ENCODE data around the gene TRPC4AP.
"Not testable (repeated sequence)": the region's sequence is repeated elsewhere in the genome, so short reads cannot be mapped to it uniquely, and the experiment has no call there.

TRPC4AP gene

DNA sequence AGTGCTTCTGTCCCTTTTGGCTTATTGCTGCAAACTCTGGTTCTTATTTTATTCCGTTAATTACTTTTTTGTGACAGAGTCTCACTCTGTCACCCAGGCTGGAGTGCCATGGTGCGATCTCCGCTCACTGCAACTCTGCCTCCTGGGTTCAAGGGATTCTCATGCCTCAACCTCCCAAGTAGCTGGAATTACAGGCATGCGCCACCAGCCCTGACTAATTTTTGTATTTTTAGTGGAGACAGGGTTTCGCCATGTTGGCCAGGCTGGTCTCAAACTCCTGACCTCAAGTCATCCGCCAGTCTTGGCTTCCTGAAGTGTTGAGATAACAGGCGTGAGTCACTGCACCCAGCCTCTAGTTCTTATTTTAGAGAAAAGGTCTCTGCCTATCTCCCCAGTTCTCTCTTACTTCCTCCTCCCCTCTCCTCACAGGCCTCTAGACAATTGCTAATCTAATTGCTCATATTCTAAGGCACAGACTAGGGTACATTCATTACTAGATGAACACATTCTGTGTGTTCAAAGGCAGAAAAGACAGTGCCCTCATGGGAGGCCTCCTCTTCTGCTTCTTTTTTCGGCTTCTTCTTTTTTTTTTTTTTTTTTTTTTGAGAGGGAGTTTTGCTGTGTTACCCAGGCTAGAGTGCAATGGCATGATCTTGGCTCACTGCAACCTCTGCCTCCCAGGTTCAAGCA lies 27.6 kb upstream of the TRPC4AP start:
- no peak for DNase-seq (ENCODE audit: low read depth)
- TF ChIP-seq, protein P1, sequence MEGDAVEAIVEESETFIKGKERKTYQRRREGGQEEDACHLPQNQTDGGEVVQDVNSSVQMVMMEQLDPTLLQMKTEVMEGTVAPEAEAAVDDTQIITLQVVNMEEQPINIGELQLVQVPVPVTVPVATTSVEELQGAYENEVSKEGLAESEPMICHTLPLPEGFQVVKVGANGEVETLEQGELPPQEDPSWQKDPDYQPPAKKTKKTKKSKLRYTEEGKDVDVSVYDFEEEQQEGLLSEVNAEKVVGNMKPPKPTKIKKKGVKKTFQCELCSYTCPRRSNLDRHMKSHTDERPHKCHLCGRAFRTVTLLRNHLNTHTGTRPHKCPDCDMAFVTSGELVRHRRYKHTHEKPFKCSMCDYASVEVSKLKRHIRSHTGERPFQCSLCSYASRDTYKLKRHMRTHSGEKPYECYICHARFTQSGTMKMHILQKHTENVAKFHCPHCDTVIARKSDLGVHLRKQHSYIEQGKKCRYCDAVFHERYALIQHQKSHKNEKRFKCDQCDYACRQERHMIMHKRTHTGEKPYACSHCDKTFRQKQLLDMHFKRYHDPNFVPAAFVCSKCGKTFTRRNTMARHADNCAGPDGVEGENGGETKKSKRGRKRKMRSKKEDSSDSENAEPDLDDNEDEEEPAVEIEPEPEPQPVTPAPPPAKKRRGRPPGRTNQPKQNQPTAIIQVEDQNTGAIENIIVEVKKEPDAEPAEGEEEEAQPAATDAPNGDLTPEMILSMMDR (IDR thresholded peaks at IDR 0.05; ENCODE audit: low read depth, low read length, missing control alignments), result no peak
- no peak overlapping the region for H3K4me3 ChIP-seq (ENCODE audit: low read depth, low read length)
- in situ Hi-C loops (cut with HindIII; ENCODE audit: low sequenced_read_pairs), result no loop called here

DNA sequence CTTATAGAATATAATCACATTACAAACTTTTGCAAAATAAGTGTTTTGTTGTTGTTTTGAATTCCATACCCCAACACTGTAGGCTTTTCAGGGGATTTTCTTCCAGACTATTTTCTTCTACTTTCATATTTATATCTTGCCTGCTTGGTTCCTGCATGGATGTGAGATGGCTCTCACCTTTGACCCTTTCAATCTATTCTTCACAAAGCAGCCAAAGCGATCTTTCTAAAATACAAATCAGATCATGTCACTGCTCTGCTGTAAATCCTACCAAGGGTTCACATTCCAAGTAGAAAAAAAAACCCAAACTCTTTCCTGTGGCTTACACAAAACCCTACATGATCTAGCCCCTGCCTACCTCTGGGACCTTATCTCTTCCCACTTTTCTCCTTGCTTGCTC lies 25.0 kb upstream of the TRPC4AP start:
- TF ChIP-seq, protein P1 (IDR thresholded peaks at IDR 0.05; ENCODE audit: low read depth, low read length, missing control alignments), result no peak
- DNase-seq (ENCODE audit: low read depth), result no peak
- in situ Hi-C loops (cut with HindIII; ENCODE audit: low sequenced_read_pairs), result loop anchor here (5.0 kb wide), 1 partner anchor 75 kb away; no protein-coding TSS in a partner anchor
- H3K4me3 ChIP-seq (ENCODE audit: low read depth, low read length), result no peak overlapping the region

DNA sequence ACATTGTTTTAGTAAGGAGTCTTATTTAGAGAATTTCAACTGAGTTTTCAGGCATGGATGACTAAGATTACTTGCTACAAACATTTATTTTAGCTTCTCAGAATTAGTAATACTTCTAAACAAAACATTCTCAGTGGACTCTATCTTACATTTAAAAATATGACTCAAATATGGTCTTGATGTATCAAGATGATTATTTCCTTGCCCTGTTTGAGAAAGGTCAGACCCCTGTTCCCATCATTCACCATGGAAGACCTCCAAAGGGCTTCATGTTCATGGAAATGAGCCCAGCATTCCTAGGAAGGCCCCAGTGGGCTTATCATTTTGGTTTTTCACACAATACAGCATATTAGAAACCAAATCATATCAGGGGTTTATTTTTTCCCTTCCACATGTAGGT lies 24.6 kb upstream of the TRPC4AP start:
- in situ Hi-C loops (cut with HindIII; ENCODE audit: low sequenced_read_pairs), result loop anchor here (5.0 kb wide), 1 partner anchor 75 kb away; no protein-coding TSS in a partner anchor
- no peak for DNase-seq (ENCODE audit: low read depth)
- H3K4me3 ChIP-seq (ENCODE audit: low read depth, low read length), result no peak overlapping the region
- TF ChIP-seq, protein P1 (IDR thresholded peaks at IDR 0.05; ENCODE audit: low read depth, low read length, missing control alignments), result no peak

DNA sequence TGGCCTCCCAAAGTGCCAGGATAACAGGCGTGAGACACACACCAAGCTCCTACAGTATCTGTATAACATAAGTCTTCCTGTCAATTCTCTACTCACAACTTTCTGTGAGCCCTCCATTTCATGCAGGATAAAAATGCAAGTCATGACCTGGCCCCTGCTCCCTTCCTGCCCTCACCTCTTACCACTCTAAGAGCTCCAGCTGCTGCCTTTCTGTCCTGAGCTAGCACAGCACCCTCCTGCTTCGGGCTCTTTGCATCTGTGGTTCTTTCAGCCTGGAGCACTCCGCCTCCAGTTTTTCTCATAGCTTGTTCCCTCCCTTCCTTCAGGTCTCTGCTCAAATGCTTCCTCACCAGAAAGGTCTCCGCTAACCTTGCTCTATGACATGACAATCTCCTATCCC lies 23.7 kb upstream of the TRPC4AP start:
- in situ Hi-C loops (cut with HindIII; ENCODE audit: low sequenced_read_pairs), result loop anchor here (5.0 kb wide), 1 partner anchor 76 kb away; no protein-coding TSS in a partner anchor
- DNase-seq (ENCODE audit: low read depth), result no peak
- no peak overlapping the region for H3K4me3 ChIP-seq (ENCODE audit: low read depth, low read length)
- TF ChIP-seq, protein P1 (IDR thresholded peaks at IDR 0.05; ENCODE audit: low read depth, low read length, missing control alignments), result no peak

DNA sequence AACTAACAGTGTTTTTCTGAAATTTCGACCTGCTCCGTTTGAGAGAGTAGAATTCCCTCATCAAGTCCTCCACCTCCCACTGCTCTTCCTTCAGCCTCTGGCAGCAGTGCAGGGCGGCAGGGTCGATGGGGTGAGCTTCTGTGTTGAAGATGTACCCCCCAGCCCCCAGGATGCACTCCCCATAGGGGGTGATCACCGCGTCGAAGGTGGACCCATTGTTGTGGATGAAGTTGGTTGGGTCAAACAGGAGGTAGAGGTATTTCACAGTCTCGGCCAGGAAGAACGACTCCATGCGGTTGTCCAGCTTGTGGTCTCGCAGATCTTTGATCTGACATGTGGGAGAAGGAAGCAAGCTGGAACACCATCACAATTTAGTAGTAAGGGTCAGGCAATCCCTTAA lies 23.0 kb upstream of the TRPC4AP start:
- in situ Hi-C loops (cut with HindIII; ENCODE audit: low sequenced_read_pairs), result loop anchor here (5.0 kb wide), 1 partner anchor 77 kb away; no protein-coding TSS in a partner anchor
- no peak for DNase-seq (ENCODE audit: low read depth)
- H3K4me3 ChIP-seq (ENCODE audit: low read depth, low read length), result no peak overlapping the region
- TF ChIP-seq, protein P1 (IDR thresholded peaks at IDR 0.05; ENCODE audit: low read depth, low read length, missing control alignments), result no peak

DNA sequence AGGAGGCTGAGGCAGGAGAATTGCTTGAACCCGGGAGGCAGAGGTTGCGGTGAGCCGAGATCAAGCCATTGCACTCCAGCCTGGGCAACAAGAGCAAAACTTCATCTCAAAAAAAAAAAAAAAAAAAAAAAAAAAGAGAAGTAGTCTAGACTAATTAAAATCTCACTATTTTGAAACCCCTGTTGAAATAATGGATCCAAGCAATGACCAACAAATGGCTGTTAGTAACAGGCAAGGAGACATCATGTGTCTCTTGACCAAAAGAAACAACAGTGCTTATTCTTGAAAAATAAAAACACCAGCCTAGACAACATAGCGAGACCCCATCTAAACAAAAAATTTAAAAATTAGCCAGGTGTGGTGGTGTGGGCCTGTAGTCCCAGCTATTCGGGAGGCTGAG lies 19.7 kb upstream of the TRPC4AP start:
- in situ Hi-C loops (cut with HindIII; ENCODE audit: low sequenced_read_pairs); H3K4me3 ChIP-seq (ENCODE audit: low read depth, low read length); DNase-seq (ENCODE audit: low read depth): not testable (repeated sequence)

DNA sequence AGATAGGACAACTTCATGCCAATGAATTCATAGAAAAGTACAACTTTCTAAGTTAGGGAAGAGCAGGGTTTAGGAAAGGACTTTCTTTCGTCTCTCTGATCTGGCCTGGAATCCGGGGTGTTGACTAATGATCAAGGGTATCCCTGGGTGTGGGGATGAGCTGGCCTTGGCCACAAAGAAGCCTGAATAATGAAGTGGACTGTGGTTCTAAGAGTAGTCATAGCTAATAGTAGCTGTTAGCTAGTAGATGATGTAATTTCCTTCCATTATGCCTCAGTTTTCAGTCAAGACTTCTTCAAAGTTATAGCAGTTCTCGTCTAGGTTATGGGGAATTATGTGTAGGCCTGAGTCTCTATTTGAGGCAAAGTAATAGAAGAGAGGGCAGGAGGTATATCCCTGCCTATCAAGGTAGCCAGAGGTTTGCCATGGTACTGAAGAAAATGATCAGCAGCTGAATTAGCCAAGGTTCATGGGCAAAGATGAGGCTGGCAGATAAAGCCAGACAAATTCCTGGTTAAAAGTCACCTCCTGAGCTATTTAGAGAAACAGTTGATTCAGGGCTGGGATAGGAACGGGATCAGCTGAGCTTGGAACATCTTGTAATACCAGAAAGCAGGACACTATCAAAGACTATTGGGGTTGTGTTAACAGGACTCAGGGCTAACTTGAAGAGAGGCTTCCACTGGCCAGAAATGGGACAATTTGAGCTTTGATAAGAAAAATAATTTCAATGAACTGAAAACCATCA lies 18.7 kb upstream of the TRPC4AP start:
- TF ChIP-seq, protein P1 (IDR thresholded peaks at IDR 0.05; ENCODE audit: low read depth, low read length, missing control alignments), result no peak
- no peak for DNase-seq (ENCODE audit: low read depth)
- H3K4me3 ChIP-seq (ENCODE audit: low read depth, low read length), result no peak overlapping the region
- in situ Hi-C loops (cut with HindIII; ENCODE audit: low sequenced_read_pairs), result no loop called here

Data from astrocyte of the cerebellum (primary cell).